Activated CD4-positive, alpha-beta T cell treated with anti-CD3 and anti-CD28 coated beads, Interleukin-2, Interleukin-4, amounts not matched to agents 100 ng/mL and 50 ng/mL, durations not matched to agents 16 hours and 8 hours (primary cell): ENCODE data around the gene PPP1R37.

Experiments used
- DNase-seq: peaks from one replicate; pipeline ENCODE4 v3.0.0-alpha.2; 2020; ENCODE audit warnings: low spot score

Gene PPP1R37

GRCh38 chr19:45153339-45154063 is 60.5 kb downstream of the PPP1R37 start:
- no peak for DNase-seq

DNA sequence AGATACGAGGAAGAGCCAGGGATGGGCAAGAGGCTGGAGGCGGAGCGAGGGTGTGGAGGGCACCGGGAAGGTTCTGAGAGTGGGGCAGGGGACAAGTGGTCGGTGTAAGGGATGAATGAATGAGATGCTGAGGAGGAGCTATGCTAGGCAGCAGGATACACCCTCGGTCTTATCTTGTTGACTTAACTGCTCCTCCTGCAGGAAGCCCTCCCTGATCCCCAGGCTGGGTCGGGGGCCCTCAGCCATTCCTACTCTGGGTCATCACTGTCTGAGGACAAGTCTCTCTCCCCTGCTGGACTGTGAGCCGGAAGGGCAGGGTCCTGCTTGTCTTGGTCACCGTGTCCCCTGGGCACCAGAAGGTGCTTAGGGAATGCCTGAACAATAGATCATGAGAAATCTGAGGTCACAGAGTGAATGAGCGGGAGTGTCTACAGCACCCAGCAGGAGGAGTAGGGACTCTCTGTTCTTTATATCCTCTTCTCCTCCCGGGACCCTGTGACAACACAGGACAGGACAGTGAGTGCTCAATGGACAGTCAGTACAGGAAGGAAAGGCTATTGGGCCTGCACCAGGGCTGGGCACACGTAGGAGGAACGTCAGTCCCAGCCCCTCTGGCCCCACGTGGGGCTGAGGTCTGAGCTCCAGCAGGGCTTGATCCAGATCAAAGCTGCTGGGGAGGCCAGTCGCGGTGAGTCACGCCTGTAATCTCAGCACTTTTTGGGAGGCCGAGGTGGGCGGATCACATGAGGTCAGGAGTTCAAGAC is 61.3 kb downstream of the PPP1R37 start:
- DNase-seq: no peak

DNA sequence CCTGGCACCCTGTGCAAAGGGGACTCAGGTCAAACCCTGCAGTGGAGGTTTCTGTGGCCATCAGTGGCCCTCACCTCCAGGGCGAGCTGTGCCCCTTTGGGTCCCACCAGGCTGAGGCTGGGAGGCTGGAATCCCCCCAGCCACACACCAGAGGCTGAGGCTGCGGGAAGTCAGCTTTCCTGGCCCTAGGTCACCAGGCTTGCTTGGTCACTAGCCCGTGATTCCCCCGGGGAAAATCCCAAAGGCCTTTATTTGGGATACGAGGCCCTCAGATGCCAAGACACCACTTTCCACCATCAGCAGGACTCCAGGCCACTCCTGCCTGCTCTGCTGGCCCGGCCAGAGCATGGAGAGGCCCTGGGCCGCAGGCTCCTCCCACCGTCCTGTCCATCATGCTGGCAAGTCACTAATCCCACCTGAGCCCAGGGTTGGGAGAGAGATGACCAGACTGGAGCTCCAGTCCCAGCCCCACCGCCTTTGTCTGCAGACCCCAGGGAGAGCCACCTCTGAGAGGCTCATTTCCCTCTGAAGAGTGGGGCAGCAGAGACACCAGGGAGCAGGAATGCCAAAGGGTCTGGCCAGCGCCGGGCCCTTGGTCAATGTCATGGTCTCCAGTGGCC is 63.1 kb downstream of the PPP1R37 start:
- DNase-seq: no peak

GRCh38 chr19:45156751-45157150 is 63.8 kb downstream of the PPP1R37 start:
- no peak for DNase-seq

DNA sequence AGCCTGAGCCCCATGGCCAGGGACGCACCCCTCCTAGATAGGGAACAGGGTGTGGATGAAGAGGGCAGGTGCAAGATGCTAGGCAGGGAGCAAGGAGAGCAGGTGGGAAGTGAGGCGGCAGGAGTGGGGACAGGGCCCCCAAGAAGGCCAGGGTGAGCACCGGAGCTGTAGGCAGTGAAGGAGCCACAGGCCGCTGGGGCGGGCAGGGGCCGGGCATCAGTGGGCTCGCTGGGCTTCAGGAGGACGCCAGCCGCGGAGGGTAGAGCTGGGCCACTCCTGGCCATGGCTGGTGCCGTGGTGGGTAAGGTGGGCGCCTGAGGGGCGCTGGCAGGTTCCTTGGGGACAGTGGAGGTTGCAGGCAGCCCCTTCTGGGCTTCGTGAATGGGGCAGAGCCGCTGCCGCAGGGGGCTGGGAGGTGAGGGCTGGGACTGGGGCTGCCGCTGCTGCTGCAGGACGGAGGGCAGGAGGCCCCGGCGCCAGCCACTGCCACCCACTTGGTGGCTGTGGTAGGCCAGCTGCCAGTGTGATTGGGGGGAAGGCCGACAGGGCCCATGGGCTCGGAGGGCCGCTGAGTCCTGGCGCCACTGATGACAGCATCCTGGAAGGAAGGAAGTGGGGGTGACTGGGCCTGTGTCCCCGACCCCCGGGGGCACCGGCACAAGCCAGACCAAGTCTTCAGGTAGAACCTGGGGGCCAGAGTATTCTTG is 65.7 kb downstream of the PPP1R37 start:
- no peak for DNase-seq

DNA sequence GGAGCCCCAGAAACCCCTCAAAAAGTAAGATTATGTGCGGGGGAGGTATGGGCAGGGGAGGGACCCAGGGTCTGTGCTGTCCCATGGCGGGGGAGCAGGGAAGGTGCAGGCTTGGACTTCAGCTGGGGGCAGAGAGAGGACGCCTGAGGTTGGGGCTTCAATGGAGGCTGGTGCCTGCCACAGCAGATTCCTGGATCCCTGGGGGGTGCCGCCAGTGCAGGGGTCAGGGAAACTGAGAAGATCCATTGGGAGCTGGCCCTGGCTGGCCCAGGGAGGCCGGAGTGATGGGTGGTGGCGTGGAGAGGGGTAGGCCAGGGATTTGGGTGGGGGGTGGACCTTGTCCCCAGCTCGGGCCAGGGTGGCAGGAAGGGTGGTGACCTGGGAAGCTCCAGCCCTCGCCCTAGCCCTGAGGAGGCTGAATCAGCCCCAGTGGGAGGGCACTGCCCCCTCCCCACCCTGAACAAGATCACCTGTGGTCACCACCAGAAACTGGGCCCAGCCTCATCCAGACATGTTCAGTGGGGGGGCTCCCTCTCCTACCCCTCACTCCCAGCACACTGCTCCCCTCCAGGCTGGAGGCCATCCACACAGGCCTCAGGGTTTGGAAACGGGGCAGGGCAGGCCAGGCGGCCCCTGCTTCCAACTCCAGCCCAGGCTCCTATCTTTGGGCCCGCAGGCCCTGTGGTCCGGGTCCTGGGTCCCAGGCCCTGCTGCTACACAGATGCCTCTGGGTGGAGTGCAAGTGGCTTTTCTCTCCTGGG is 66.4 kb downstream of the PPP1R37 start:
- no peak for DNase-seq

DNA sequence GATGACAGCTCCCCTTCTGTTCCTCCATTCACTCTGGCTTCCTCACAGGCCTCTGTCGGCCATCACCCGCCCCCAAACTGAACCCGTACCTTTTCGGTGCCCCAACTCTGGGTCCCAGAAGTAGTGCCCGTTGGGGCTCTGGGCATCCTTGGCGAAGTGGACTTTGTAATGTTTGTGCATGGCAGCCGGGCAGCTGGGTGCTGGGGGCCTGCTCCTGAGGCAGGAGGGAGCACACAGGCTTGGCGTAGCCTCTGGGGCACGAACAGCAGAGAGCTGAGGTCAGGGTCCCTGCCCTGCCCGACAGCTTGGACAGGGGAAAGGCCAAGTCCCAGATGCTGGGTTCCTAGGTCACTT is 67.0 kb downstream of the PPP1R37 start:
- no peak for DNase-seq

DNA sequence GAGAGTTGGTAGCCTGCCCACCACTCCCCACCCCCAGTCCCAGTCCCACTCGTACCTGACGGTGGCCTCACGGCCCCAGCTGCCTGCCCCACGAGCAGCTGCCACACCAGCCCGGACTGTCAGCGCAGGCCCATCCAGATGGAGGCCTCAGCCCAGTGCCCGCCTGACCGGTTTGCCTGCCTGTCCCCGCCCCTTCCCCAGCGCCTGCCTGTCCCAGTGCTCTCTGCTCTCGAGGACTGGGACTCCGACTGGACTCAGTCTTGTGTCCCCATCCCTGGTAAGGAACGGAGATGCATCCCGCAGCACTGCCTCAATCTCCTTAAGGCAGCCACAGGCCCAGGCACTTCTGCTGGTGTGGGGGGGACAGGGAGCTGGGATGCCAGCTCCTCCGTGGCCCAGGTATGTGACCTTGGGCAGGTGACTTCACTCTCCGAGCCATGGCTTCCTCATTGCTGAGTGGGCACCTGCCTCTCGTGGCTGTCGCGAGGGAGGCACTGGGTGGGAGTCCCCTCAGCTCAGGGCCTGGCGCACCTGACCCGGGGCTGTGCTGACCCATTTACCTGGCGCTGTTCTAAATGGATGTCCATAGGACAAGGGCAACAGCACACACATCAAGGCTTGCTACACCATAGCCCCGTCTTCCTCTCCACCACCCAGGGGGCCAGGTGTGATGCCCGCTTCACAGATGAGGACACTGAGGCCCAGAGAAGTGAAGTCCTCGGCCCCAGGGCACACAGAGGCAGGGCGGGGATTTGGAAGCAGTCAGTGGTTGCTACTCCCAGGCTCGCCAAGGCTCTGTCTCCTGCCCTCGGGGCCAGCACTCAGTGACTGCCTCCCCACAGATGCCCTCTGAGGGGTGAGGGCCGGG is 68.1 kb downstream of the PPP1R37 start, which contains the start of gene NKPD1:
Gene NKPD1 (minus strand): TSS at position 113 of the 868 bp plus-strand sequence. CDS start 832 bp downstream, outside the sequence.
- DNase-seq: no peak

- no peak for DNase-seq
Measured at GRCh38 chr19:45161738-45162607, 69.0 kb downstream of the PPP1R37 start.

GRCh38 chr19:45162608-45163143 is 69.7 kb downstream of the PPP1R37 start:
- no peak for DNase-seq

GRCh38 chr19:45163156-45163555 is 70.2 kb downstream of the PPP1R37 start:
- no peak for DNase-seq

GRCh38 chr19:45163751-45164460 is 70.9 kb downstream of the PPP1R37 start:
- no peak for DNase-seq

GRCh38 chr19:45164577-45165335 is 71.8 kb downstream of the PPP1R37 start:
- peak; percentile 62 for DNase-seq

- DNase-seq: no peak
Measured at GRCh38 chr19:45166723-45167252, 73.8 kb downstream of the PPP1R37 start.

- no peak for DNase-seq
Measured at GRCh38 chr19:45168767-45169351, 75.9 kb downstream of the PPP1R37 start.

DNA sequence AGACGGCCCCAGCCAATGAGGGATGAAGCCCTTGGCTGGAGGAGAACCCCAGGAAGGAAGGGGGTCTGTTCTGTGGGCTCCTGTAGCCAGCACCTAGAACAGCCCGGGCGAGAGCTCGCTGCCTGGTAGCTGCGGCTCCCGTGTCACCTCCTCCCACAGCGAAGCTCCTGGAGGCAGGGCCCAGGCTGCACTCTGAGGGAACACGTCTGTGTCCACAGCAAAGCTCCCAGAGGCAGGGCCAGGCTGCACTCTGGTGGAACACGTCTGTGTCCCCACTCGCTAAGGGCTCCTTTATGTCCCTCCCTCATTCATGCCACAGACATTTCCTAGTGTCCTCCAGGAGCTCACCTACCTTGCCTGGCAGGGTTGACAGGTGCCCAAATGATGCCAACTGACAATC is 76.6 kb downstream of the PPP1R37 start:
- DNase-seq: no peak
